IMR-90 (cell line): ENCODE data around the gene RGL1.

Experiments used
- CTCF ChIP-seq: conservative IDR thresholded peaks from 2 replicates; pipeline ENCODE4 v1.5.1; 2012; ENCODE audit warnings: mild to moderate bottlenecking, low read depth, low read length, improper control_type of control experiment
- FOS ChIP-seq: fragments of 150-350 bp; IDR thresholded peaks from 2 replicates; pipeline ENCODE4 v1.6.1; 2016; ENCODE audit warnings: low read depth, low read length
- MAFK ChIP-seq: IDR thresholded peaks from 2 replicates; pipeline ENCODE4 v1.6.1; 2012; ENCODE audit warnings: low read depth, low read length, improper control_type of control experiment
- POLR2A ChIP-seq: IDR thresholded peaks from 2 replicates; pipeline ENCODE4 v1.6.1; 2012; ENCODE audit warnings: mild to moderate bottlenecking, low read depth, low read length
- RAD21 ChIP-seq: IDR thresholded peaks from 2 replicates; pipeline ENCODE4 v1.6.1; 2012; ENCODE audit warnings: low read length, improper control_type of control experiment
- RCOR1 ChIP-seq: IDR thresholded peaks from 2 replicates; pipeline ENCODE4 v1.6.1; 2012; ENCODE audit warnings: mild to moderate bottlenecking, low read length, improper control_type of control experiment; ENCODE audit not compliant: insufficient replicate concordance
- SMC3 ChIP-seq: fragments of 150-350 bp; IDR thresholded peaks from 2 replicates; pipeline ENCODE4 v1.6.1; 2016; ENCODE audit warnings: low read depth, mild to moderate bottlenecking, antibody characterized with exemption, low read length, moderate library complexity
- USF2 ChIP-seq: fragments of 150-350 bp; IDR thresholded peaks from 2 replicates; pipeline ENCODE4 v1.6.1; 2017; ENCODE audit warnings: mild to moderate bottlenecking, antibody characterized with exemption, low read length, low read depth

GRCh38 chr1:183933528-183934179 is 128.7 kb downstream of the RGL1 start:
- TF ChIP-seq FOS, result no peak
- no peak for TF ChIP-seq POLR2A
- TF ChIP-seq CTCF, result no peak
- TF ChIP-seq USF2, result no peak
- TF ChIP-seq RAD21, result no peak
- no peak for TF ChIP-seq MAFK
- TF ChIP-seq RCOR1, result no peak
- no peak for TF ChIP-seq SMC3
